Neutrophil (primary cell): ENCODE data around the gene TRMT1.
A peak's percentile ranks its signal among the peaks of the same experiment; 100 is the strongest.

Experiments
- H3K27ac ChIP-seq: fragments of 200-600 bp; sonication (generic); 2 replicates; pipeline ENCODE4 v1.5.1; 2016; ENCODE audit warnings: mild to moderate bottlenecking, moderate library complexity
- H3K27me3 ChIP-seq: fragments of 200-600 bp; sonication (generic); 2 replicates; pipeline ENCODE4 v1.6.0; 2016; ENCODE audit warnings: mild to moderate bottlenecking
- H3K36me3 ChIP-seq: fragments of 200-600 bp; sonication (generic); 2 replicates; pipeline ENCODE4 v1.5.1; 2017
- H3K4me1 ChIP-seq, 2 experiments: fragments of 200-600 bp in 1 of 2; sonication (generic) in 1 of 2; 1 replicate in 1 of 2; 2 replicates in 1 of 2; pipeline versions ENCODE4 v1.5.1 to v1.6.1; 2013 to 2016; ENCODE audit warnings: low read depth in 1 of 2, low read length in 1 of 2, mild to moderate bottlenecking in 1 of 2, moderate library complexity in 1 of 2; ENCODE audit not compliant: control insufficient read depth in 1 of 2, insufficient read depth in 1 of 2
- H3K4me3 ChIP-seq, 2 experiments: fragments of 200-600 bp in 1 of 2; sonication (generic) in 1 of 2; 1 replicate in 1 of 2; 2 replicates in 1 of 2; pipeline ENCODE4 v1.5.1; 2013 to 2016; ENCODE audit warnings: low read depth in 1 of 2, low read length in 1 of 2, mild to moderate bottlenecking in 1 of 2, moderate library complexity in 1 of 2
- H3K9me3 ChIP-seq: fragments of 200-600 bp; sonication (generic); 2 replicates; pipeline ENCODE4 v1.5.1; 2016
- TF ChIP-seq, protein P1 (sequence below): fragments of 200-600 bp; sonication (generic); IDR thresholded peaks from 2 replicates; pipeline ENCODE4 v1.5.1; 2016; ENCODE audit warnings: antibody characterized with exemption

TRMT1 gene

GRCh38 chr19:13139633-13140311 is 23.2 kb upstream of the TRMT1 start:
- peaks cover 20% of the 10 kb centered on the region in 2 experiments for H3K4me1 ChIP-seq
- H3K27ac ChIP-seq = peak overlapping the region; percentile 72
- H3K4me3 ChIP-seq = no peak overlapping the region
- H3K27me3 ChIP-seq = no peaks in the 10 kb centered on the region
- no peaks in the 10 kb centered on the region for H3K9me3 ChIP-seq
- TF ChIP-seq, protein P1, sequence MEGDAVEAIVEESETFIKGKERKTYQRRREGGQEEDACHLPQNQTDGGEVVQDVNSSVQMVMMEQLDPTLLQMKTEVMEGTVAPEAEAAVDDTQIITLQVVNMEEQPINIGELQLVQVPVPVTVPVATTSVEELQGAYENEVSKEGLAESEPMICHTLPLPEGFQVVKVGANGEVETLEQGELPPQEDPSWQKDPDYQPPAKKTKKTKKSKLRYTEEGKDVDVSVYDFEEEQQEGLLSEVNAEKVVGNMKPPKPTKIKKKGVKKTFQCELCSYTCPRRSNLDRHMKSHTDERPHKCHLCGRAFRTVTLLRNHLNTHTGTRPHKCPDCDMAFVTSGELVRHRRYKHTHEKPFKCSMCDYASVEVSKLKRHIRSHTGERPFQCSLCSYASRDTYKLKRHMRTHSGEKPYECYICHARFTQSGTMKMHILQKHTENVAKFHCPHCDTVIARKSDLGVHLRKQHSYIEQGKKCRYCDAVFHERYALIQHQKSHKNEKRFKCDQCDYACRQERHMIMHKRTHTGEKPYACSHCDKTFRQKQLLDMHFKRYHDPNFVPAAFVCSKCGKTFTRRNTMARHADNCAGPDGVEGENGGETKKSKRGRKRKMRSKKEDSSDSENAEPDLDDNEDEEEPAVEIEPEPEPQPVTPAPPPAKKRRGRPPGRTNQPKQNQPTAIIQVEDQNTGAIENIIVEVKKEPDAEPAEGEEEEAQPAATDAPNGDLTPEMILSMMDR = no peak
- peaks cover 94% of the 10 kb centered on the region for H3K36me3 ChIP-seq

DNA sequence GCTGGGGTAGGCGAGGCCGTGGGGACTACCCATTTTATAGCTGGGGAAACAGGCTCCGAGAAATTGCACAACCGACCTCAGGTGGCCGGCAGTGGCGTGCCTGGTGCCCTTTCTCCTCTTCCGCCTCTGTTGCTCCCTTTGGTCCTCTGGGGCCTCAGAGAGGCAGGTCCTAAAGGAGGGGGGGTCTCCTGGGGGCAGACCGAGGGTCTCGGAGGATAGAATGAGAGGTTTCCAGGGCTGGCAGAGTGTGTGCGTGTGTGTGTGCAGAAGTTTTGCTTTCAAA is 22.3 kb upstream of the TRMT1 start:
- Histone ChIP-seq H3K27ac (peak overlapping the region; percentile 72), H3K36me3 (peaks cover 85% of the 10 kb centered on the region), H3K4me3 (no peak overlapping the region), H3K27me3 (no peaks in the 10 kb centered on the region), H3K4me1 (peaks cover 14 to 20% of the 10 kb centered on the region in 2 experiments), H3K9me3 (no peaks in the 10 kb centered on the region)
- TF ChIP-seq, protein P1 = no peak

DNA sequence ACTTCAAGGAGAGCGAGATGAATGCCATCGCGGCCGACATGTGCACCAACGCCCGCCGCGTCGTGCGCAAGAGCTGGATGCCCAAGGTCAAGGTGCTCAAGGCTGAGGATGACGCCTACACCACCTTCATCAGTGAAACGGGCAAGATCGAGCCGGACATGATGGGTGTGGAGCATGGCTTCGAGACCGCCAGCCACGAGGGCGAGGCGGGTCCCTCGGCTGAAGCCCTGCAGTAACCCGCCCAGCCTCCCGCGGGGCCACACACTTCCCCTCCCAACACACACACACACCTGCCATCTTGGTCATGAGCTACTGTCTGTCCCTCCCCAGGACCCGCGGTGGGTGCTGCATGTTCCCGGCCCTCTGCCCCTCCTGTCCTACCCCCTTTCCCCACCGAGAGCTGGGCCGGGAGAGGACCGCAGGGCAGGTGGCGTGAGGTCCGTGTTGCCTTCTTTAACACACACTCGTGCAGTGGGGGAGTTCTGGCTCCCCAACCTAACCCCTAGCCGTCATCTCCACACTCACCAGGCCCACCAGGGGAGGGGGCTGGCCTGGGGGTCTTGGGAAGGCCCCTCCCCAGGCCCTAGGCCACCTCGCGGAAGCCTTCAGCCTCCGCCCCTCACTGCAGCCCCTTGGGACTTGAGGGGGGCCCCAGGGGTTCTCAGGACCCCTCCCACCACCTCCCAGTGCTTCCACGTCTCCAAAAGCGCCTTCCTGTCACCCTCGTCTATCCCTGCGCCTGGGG is 21.8 kb upstream of the TRMT1 start:
- Histone ChIP-seq H3K9me3 (no peaks in the 10 kb centered on the region), H3K4me3 (no peak overlapping the region), H3K36me3 (peaks cover 80% of the 10 kb centered on the region), H3K27me3 (no peaks in the 10 kb centered on the region), H3K27ac (peak overlapping the region; percentile 72), H3K4me1 (peaks cover 14 to 20% of the 10 kb centered on the region in 2 experiments)
- TF ChIP-seq, protein P1 = no peak

DNA sequence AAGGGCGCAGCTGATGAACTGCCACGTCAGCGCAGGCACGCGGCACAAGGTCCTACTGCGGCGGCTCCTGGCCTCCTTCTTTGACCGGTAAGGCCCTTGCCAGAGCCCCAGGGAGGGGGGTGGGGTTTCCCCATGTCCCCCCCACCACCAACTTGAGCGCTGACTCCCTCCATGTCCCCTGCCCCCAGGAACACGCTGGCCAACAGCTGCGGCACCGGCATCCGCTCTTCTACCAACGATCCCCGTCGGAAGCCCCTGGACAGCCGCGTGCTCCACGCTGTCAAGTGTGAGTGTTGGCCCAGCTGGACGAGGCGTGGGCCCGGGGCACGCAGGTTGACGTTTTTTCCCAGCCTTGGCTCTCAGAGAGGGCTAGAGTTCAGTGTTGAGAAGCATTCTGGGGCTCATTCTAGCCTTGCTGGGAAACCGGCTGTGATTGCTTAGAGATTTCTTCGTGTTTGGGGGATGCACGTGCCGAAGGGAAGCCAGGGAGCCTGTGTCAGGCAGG is 20.8 kb upstream of the TRMT1 start:
- TF ChIP-seq, protein P1 = no peak
- no peaks in the 10 kb centered on the region for H3K9me3 ChIP-seq
- H3K4me3 ChIP-seq = no peak overlapping the region
- peak overlapping the region; percentile 72 for H3K27ac ChIP-seq
- H3K27me3 ChIP-seq = no peaks in the 10 kb centered on the region
- H3K36me3 ChIP-seq = peaks cover 70% of the 10 kb centered on the region
- H3K4me1 ChIP-seq = peaks cover 14 to 20% of the 10 kb centered on the region in 2 experiments

DNA sequence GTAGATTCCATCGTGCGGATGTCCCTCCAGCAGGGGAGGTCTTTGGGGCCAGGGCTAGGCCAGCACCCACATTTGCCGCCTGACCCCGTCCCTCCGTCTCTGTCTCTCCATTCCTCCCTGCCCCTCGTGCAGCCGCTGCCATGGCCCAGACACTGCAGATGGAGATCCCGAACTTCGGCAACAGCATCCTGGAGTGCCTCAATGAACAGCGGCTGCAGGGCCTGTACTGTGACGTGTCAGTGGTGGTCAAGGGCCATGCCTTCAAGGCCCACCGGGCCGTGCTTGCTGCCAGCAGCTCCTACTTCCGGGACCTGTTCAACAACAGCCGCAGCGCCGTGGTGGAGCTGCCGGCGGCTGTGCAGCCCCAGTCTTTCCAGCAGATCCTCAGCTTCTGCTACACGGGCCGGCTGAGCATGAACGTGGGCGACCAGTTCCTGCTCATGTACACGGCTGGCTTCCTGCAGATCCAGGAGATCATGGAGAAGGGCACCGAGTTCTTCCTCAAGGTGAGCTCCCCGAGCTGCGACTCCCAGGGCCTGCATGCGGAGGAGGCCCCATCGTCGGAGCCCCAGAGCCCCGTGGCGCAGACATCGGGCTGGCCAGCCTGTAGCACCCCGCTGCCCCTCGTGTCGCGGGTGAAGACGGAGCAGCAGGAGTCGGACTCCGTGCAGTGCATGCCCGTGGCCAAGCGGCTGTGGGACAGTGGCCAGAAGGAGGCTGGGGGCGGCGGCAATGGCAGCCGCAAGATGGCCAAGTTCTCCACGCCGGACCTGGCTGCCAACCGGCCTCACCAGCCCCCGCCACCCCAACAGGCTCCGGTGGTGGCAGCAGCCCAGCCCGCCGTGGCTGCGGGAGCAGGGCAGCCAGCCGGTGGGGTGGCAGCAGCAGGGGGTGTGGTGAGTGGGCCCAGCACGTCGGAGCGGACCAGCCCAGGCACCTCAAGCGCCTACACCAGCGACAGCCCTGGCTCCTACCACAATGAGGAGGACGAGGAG is 18.8 kb upstream of the TRMT1 start:
- no peak overlapping the region for H3K4me3 ChIP-seq
- no peaks in the 10 kb centered on the region for H3K27me3 ChIP-seq
- H3K36me3 ChIP-seq = peaks cover 52% of the 10 kb centered on the region
- H3K9me3 ChIP-seq = no peaks in the 10 kb centered on the region
- H3K27ac ChIP-seq = no peak overlapping the region
- TF ChIP-seq, protein P1 = no peak
- peaks cover 14 to 20% of the 10 kb centered on the region in 2 experiments for H3K4me1 ChIP-seq
